K562 treated with DMSO at 1 percent for 12 hours (cell line): ENCODE data around the gene ATP6V0E2. TPM values are rescaled to one million over a fixed set of nuclear protein-coding genes. Genes with fewer than 3 reads are reported as not detected.

Experiments
- total RNA-seq: library from RNA; unstranded; fragments of 300-600 nt; gene quantifications from 2 replicates; pipeline ENCODE4 v1.2.3, GENCODE V29; 2022; ENCODE audit not compliant: insufficient read depth

Gene ATP6V0E2
- 24.9 and 32.9 TPM in 2 replicates for total RNA-seq

GRCh38 chr7:149873074-149873969, at the start of gene ATP6V0E2:
Gene ATP6V0E2 (plus strand): TSS chr7:149873969. CDS start chr7:149874066, 97 bp downstream.

GRCh38 chr7:149838224-149838991, 35.4 kb upstream of the ATP6V0E2 start, which contains the start of gene ZNF862:
Gene ZNF862 (plus strand): TSS chr7:149838375. CDS start chr7:149838612, 237 bp downstream.

Other genes starting within 250 kb of the ATP6V0E2 start
- 10.0 and 11.4 TPM in 2 replicates for gene ZNF467, start 100.4 kb upstream of the ATP6V0E2 start, total RNA-seq
- 2.3 and 8.3 TPM in 2 replicates for gene ZNF862, start 35.6 kb upstream of the ATP6V0E2 start, total RNA-seq